Testis (tissue), 3 donors: Measurements from ENCODE around the gene DCXR. TPM values are rescaled to one million over a fixed set of nuclear protein-coding genes. Genes with fewer than 3 reads are reported as not detected.

Experiments
- DNase-seq: peaks from one replicate; pipeline ENCODE4 v3.0.0-alpha.2; 2019
- H3K27ac ChIP-seq, 2 donors: fragments of 200-600 bp; sonication (generic); one replicate each; pipeline ENCODE4 v1.5.1; 2019
- H3K27me3 ChIP-seq: fragments of 200-600 bp; sonication (generic); one replicate; pipeline ENCODE4 v1.5.1; 2019
- H3K36me3 ChIP-seq: fragments of 200-600 bp; sonication (generic); one replicate; pipeline ENCODE4 v1.5.1; 2017; ENCODE audit warnings: low read depth; ENCODE audit errors: missing control alignments
- H3K4me1 ChIP-seq: fragments of 200-600 bp; sonication (generic); one replicate; pipeline ENCODE4 v1.5.1; 2019
- H3K4me3 ChIP-seq, 2 donors: fragments of 200-600 bp; sonication (generic); one replicate each; pipeline ENCODE4 v1.5.1; 2017 to 2019
- H3K9me3 ChIP-seq: fragments of 200-600 bp; sonication (generic); one replicate; pipeline ENCODE4 v1.5.1; 2017
- CTCF ChIP-seq, 3 experiments: fragments of 450-650 bp in 2 of 3; fragments of 200-600 bp in 1 of 3; sonication (generic) in 1 of 3; IDR thresholded peaks; one replicate each; pipeline ENCODE4 v1.5.1; 2016 to 2019; ENCODE audit warnings: antibody characterized with exemption in 3 of 3, mild to moderate bottlenecking in 2 of 3, moderate library complexity in 1 of 3
- POLR2A ChIP-seq: fragments of 450-650 bp; IDR thresholded peaks from one replicate; pipeline ENCODE4 v1.6.1; 2017; ENCODE audit warnings: antibody characterized with exemption, mild to moderate bottlenecking, moderate library complexity
- WGBS, 2 donors: methylation state at CpG; one replicate each; pipeline ENCODE4 v1.1.5; 2018; 5-methylcytosine and 5-hydroxymethylcytosine counted together
- intact Hi-C: fragments of 100-400 bp; cut with DNase I; formaldehyde crosslinking; loops from one replicate; pipeline ENCODE4 v1.15.1; 2023; ENCODE audit warnings: low total_unique reads
- polyA plus RNA-seq: library from polyadenylated mRNA; stranded (reverse); fragments of 350-450 nt; fragmentation: Illumina TruSeq; extraction: RNeasy Lipid Tissue Mini Kit (QIAGEN cat#74804); gene quantifications from one replicate; pipeline ENCODE4 v1.2.3, GENCODE V29; 2014; ENCODE audit warnings: low read depth, low replicate concordance; ENCODE audit not compliant: insufficient read depth
- total RNA-seq, 2 donors: library from RNA; depleted of rRNA; stranded (reverse); fragments of >200 nt; gene quantifications; one replicate each; pipeline ENCODE4 v1.2.3, GENCODE V29; 2016

DCXR gene
- total and polyA plus RNA-seq, 3 donors from 2014 or later, result 109 to 188 (median 134) TPM

- WGBS, 2 donors, result 33 to 35% methylated on average over 8 to 36 of the region's 36 CpGs
- intact Hi-C loops, result no loop called here
- no peaks in the 10 kb centered on the region for H3K27me3 ChIP-seq
- TF ChIP-seq POLR2A (no peak), CTCF (IDR thresholded peaks at IDR 0.05) (no peak)
- no peaks in the 10 kb centered on the region for H3K9me3 ChIP-seq
- peak overlapping the region in 1 of 2 donors; percentile 55 for H3K27ac ChIP-seq
- peak overlapping the region; percentile 68 to 83 for H3K4me3 ChIP-seq
- no peak for DNase-seq
- no peaks in the 10 kb centered on the region for H3K36me3 ChIP-seq
- peaks cover 19% of the 10 kb centered on the region for H3K4me1 ChIP-seq
Observed at GRCh38 chr17:82064433-82065192, 27.1 kb upstream of the DCXR start.

- Histone ChIP-seq H3K27me3 (no peaks in the 10 kb centered on the region), H3K36me3 (no peaks in the 10 kb centered on the region), H3K4me1 (peaks cover 19% of the 10 kb centered on the region), H3K9me3 (no peaks in the 10 kb centered on the region), H3K4me3 (no peak overlapping the region), H3K27ac (no peak overlapping the region)
- no peak for DNase-seq
- 77 to 83% methylated on average over 12 to 17 of the region's 20 CpGs for WGBS, 2 donors
- TF ChIP-seq POLR2A (no peak), CTCF (IDR thresholded peaks at IDR 0.05) (no peak)
- intact Hi-C loops, result no loop called here
Observed at GRCh38 chr17:82063424-82064415, 26.2 kb upstream of the DCXR start.

- DNase-seq, result no peak
- TF ChIP-seq CTCF (IDR thresholded peaks at IDR 0.05) (no peak), POLR2A (no peak)
- H3K4me1 ChIP-seq, result peaks cover 19% of the 10 kb centered on the region
- H3K27me3 ChIP-seq, result no peaks in the 10 kb centered on the region
- no peak overlapping the region for H3K27ac ChIP-seq
- H3K4me3 ChIP-seq, result no peak overlapping the region
- H3K36me3 ChIP-seq, result no peaks in the 10 kb centered on the region
- 80 to 92% methylated on average over 1 to 9 of the region's 9 CpGs for WGBS, 2 donors
- intact Hi-C loops, result no loop called here
- no peaks in the 10 kb centered on the region for H3K9me3 ChIP-seq
Observed at GRCh38 chr17:82062984-82063368, 25.5 kb upstream of the DCXR start.

- H3K27me3 ChIP-seq, result no peaks in the 10 kb centered on the region
- DNase-seq, result no peak
- WGBS, 2 donors, result 78 to 95% methylated on average over 7 to 23 of the region's 24 CpGs
- intact Hi-C loops, result no loop called here
- H3K4me3 ChIP-seq, result no peak overlapping the region
- H3K36me3 ChIP-seq, result no peaks in the 10 kb centered on the region
- no peak overlapping the region for H3K27ac ChIP-seq
- TF ChIP-seq CTCF (IDR thresholded peaks at IDR 0.05) (no peak), POLR2A (no peak)
- H3K9me3 ChIP-seq, result no peaks in the 10 kb centered on the region
- peaks cover 19% of the 10 kb centered on the region for H3K4me1 ChIP-seq
Observed at GRCh38 chr17:82062076-82062983, 24.8 kb upstream of the DCXR start.
